Measurements from ENCODE around the gene CCDC186. TPM values are rescaled to one million over a fixed set of nuclear protein-coding genes. Genes with fewer than 3 reads are reported as not detected.

Gene CCDC186
- total RNA-seq, 1 experiment from 2014 or later = 12.8 TPM

- CTCF ChIA-PET = no interaction called here
- Mint-ChIP-seq H3K27ac (ENCODE audit: unreplicated experiment) (no peak overlapping the region), H3K9me3 (ENCODE audit: low read depth, unreplicated experiment) (no peaks in the 10 kb centered on the region), H3K4me3 (ENCODE audit: low read depth, unreplicated experiment) (no peak overlapping the region), H3K4me1 (ENCODE audit: low read depth, unreplicated experiment) (no peaks in the 10 kb centered on the region), H3K27me3 (ENCODE audit: unreplicated experiment) (no peaks in the 10 kb centered on the region), H3K36me3 (ENCODE audit: insufficient read depth, unreplicated experiment) (no peaks in the 10 kb centered on the region)
- intact Hi-C loops (cut with micrococcal nuclease; ENCODE audit: unreplicated experiment) = no loop called here
- DNase-seq = no peak
- BruUV-seq (replicated peaks) = no TSS peak
- no peak for TF ChIP-seq CTCF (IDR thresholded peaks at IDR 0.05; ENCODE audit: unreplicated experiment)
Observed at GRCh38 chr10:114115661-114116445, 58.1 kb downstream of the CCDC186 start.

- Mint-ChIP-seq H3K9me3 (ENCODE audit: low read depth, unreplicated experiment) (no peaks in the 10 kb centered on the region), H3K27ac (ENCODE audit: unreplicated experiment) (no peak overlapping the region), H3K4me3 (ENCODE audit: low read depth, unreplicated experiment) (no peak overlapping the region), H3K4me1 (ENCODE audit: low read depth, unreplicated experiment) (no peaks in the 10 kb centered on the region), H3K36me3 (ENCODE audit: insufficient read depth, unreplicated experiment) (no peaks in the 10 kb centered on the region), H3K27me3 (ENCODE audit: unreplicated experiment) (no peaks in the 10 kb centered on the region)
- intact Hi-C loops (cut with micrococcal nuclease; ENCODE audit: unreplicated experiment) = no loop called here
- CTCF ChIA-PET = interaction anchor here (0.6 kb wide), 1 partner anchor 236 kb away, joined by 5 read pairs; no protein-coding TSS in a partner anchor
- DNase-seq = no peak
- BruUV-seq (replicated peaks) = no TSS peak
- TF ChIP-seq CTCF (IDR thresholded peaks at IDR 0.05; ENCODE audit: unreplicated experiment) = no peak
Observed at GRCh38 chr10:114110174-114110972, 63.6 kb downstream of the CCDC186 start.

- Mint-ChIP-seq H3K27me3 (ENCODE audit: unreplicated experiment) (peaks cover 18% of the 10 kb centered on the region), H3K9me3 (ENCODE audit: low read depth, unreplicated experiment) (no peaks in the 10 kb centered on the region), H3K27ac (ENCODE audit: unreplicated experiment) (no peak overlapping the region)
Observed at GRCh38 chr10:114103284-114103683, 70.7 kb downstream of the CCDC186 start.

More at GRCh38 chr10:114103284-114103683, 70.7 kb downstream of the CCDC186 start:
- Mint-ChIP-seq H3K4me3 (ENCODE audit: low read depth, unreplicated experiment) (no peak overlapping the region), H3K36me3 (ENCODE audit: insufficient read depth, unreplicated experiment) (peaks cover 18% of the 10 kb centered on the region), H3K4me1 (ENCODE audit: low read depth, unreplicated experiment) (peaks cover 10% of the 10 kb centered on the region)
- CTCF ChIA-PET = interaction anchor here (1.1 to 1.5 kb wide), 2 partner anchors 230 to 304 kb away, joined by 3 to 4 read pairs; no protein-coding TSS in a partner anchor
- intact Hi-C loops (cut with micrococcal nuclease; ENCODE audit: unreplicated experiment) = loop anchor here (1.0 to 5.0 kb wide), 4 partner anchors 231 to 398 kb away; partner anchors contain the start of genes DCLRE1A and NHLRC2
- no peak for DNase-seq
- TF ChIP-seq CTCF (IDR thresholded peaks at IDR 0.05; ENCODE audit: unreplicated experiment) = peak; percentile 28
- BruUV-seq (replicated peaks) = no TSS peak

All from Calu3 (cell line).